GM13976 (cell line): Measurements from ENCODE around the gene ERI2.

Source experiments
- DNase-seq: peaks from one replicate; pipeline ENCODE4 v3.0.0; 2012; ENCODE audit warnings: low spot score
- CTCF ChIP-seq: IDR thresholded peaks from 2 replicates; pipeline ENCODE4 v1.5.1; 2012; ENCODE audit warnings: borderline replicate concordance, mild to moderate bottlenecking; ENCODE audit not compliant: insufficient read depth; ENCODE audit errors: extremely low read depth, missing control alignments, control extremely low read depth
- in situ Hi-C: fragments of 300-500 bp; cut with MboI; formaldehyde crosslinking; loops from one replicate; pipeline ENCODE4 v1.12.0; 2022; ENCODE audit warnings: low sequenced_read_pairs, mixed read lengths, inconsistent platforms; ENCODE audit not compliant: unreplicated experiment

Gene ERI2

GRCh38 chr16:20822521-20823325 lies 16.5 kb upstream of the ERI2 start:
- no peak for TF ChIP-seq CTCF
- in situ Hi-C loops: no loop called here
- DNase-seq: no peak

- in situ Hi-C loops: no loop called here
- TF ChIP-seq CTCF: no peak
- DNase-seq: peak; percentile 26
Measured at GRCh38 chr16:20821682-20822081, 15.4 kb upstream of the ERI2 start.

GRCh38 chr16:20818929-20819585 lies 12.8 kb upstream of the ERI2 start:
- no peak for DNase-seq
- in situ Hi-C loops: no loop called here
- TF ChIP-seq CTCF: no peak

GRCh38 chr16:20814784-20815183 lies 8.5 kb upstream of the ERI2 start:
- in situ Hi-C loops: no loop called here
- no peak for TF ChIP-seq CTCF
- no peak for DNase-seq

- DNase-seq: no peak
- in situ Hi-C loops: no loop called here
- TF ChIP-seq CTCF: no peak
Measured at GRCh38 chr16:20812510-20812909, 6.2 kb upstream of the ERI2 start.

GRCh38 chr16:20811889-20812439 lies 5.7 kb upstream of the ERI2 start:
- no peak for TF ChIP-seq CTCF
- no peak for DNase-seq
- in situ Hi-C loops: no loop called here
